H1 (cell line): ENCODE measurements around the gene GTF3C5. TPM values are rescaled to one million over a fixed set of nuclear protein-coding genes. Genes with fewer than 3 reads are reported as not detected.

Experiments used
- CTCF ChIA-PET: fragments of 300-600 bp; sonication (Branson Sonifier 250); formaldehyde crosslinking; loops from one replicate; lab custom pipeline; 2021; ENCODE audit not compliant: partially characterized antibody; lab: Charles Lee
- POLR2A ChIA-PET: fragments of 300-600 bp; sonication (Branson Sonifier 250); formaldehyde crosslinking; loops from one replicate; lab custom pipeline; 2021; ENCODE audit warnings: inconsistent platforms; ENCODE audit not compliant: partially characterized antibody; lab: Charles Lee
- DNase-seq, 2 experiments: peaks; one replicate each; pipeline versions ENCODE4 v3.0.0 to v3.0.0-alpha.2; 2010 to 2022; ENCODE audit warnings: low spot score in 2 of 2, low read depth in 1 of 2, mixed read lengths in 1 of 2
- FAIRE-seq: peaks from 2 replicates; lab custom pipeline; 2011; peaks lifted over from hg19 to GRCh38; lab: Jason Lieb, UNC
- H2AFZ ChIP-seq: 2 replicates; pipeline ENCODE4 v1.8.1; 2012; ENCODE audit warnings: low read length, inconsistent platforms
- H2AK5ac ChIP-seq: 2 replicates; pipeline ENCODE4 v1.6.1; 2013; ENCODE audit warnings: low read depth, low read length
- H2BK120ac ChIP-seq: replicated peaks from 2 replicates; pipeline ENCODE3; 2013; ENCODE audit warnings: low read depth, low read length, inconsistent platforms
- H2BK12ac ChIP-seq: 2 replicates; pipeline ENCODE4 v1.6.1; 2013; ENCODE audit warnings: low read depth, low read length
- H2BK15ac ChIP-seq: 2 replicates; pipeline ENCODE4 v1.6.1; 2013; ENCODE audit warnings: low read length
- H2BK20ac ChIP-seq: 2 replicates; pipeline ENCODE4 v1.6.1; 2013; ENCODE audit warnings: low read length
- H2BK5ac ChIP-seq: 2 replicates; pipeline ENCODE4 v1.6.1; 2013; ENCODE audit warnings: low read depth, low read length
- H3K14ac ChIP-seq: 2 replicates; pipeline ENCODE4 v1.6.1; 2013; ENCODE audit warnings: inconsistent platforms; ENCODE audit not compliant: insufficient read length
- H3K18ac ChIP-seq: 2 replicates; pipeline ENCODE4 v1.6.1; 2013; ENCODE audit warnings: low read length; ENCODE audit errors: extremely low read depth
- H3K23ac ChIP-seq: 2 replicates; pipeline ENCODE4 v1.6.1; 2013; ENCODE audit warnings: inconsistent platforms; ENCODE audit not compliant: insufficient read length
- H3K23me2 ChIP-seq: 2 replicates; pipeline ENCODE4 v1.6.1; 2013; ENCODE audit warnings: low read depth, low read length
- H3K27ac ChIP-seq: 2 replicates; pipeline ENCODE4 v1.6.1; 2011; ENCODE audit warnings: low read depth, low read length, inconsistent platforms
- H3K27me3 ChIP-seq, 4 experiments: replicated peaks in 1 of 4; 1 replicate in 1 of 4; 2 replicates in 3 of 4; pipeline versions ENCODE4 v1.6.1 to v1.8.1; 2011 to 2013; ENCODE audit warnings: low read length in 3 of 4, mild to moderate bottlenecking in 3 of 4, inconsistent platforms in 2 of 4, mixed read lengths in 2 of 4, moderate library complexity in 1 of 4; ENCODE audit not compliant: control insufficient read depth in 3 of 4, insufficient read depth in 3 of 4; ENCODE audit errors: extremely low read depth in 1 of 4
- H3K36me3 ChIP-seq, 4 experiments: 2 replicates each; pipeline versions ENCODE4 v1.6.1 to v1.8.1; 2011 to 2013; ENCODE audit warnings: mild to moderate bottlenecking in 4 of 4, low read length in 3 of 4, moderate library complexity in 2 of 4, control low read depth in 1 of 4, inconsistent platforms in 1 of 4; ENCODE audit not compliant: insufficient read depth in 4 of 4, control insufficient read depth in 2 of 4
- H3K4ac ChIP-seq: replicated peaks from 2 replicates; pipeline ENCODE3; 2013; ENCODE audit warnings: low read length, low read depth, mixed read lengths, inconsistent platforms; ENCODE audit not compliant: insufficient read length
- H3K4me1 ChIP-seq, 4 experiments: replicated peaks in 1 of 4; 1 replicate in 1 of 4; 2 replicates in 3 of 4; pipeline versions ENCODE4 v1.6.1 to v1.8.1; 2011 to 2013; ENCODE audit warnings: low read length in 3 of 4, inconsistent platforms in 2 of 4, mixed read lengths in 1 of 4; ENCODE audit not compliant: insufficient read depth in 4 of 4, control insufficient read depth in 3 of 4
- H3K4me2 ChIP-seq, 2 experiments: 2 replicates each; pipeline versions ENCODE4 v1.6.1 to v1.8.1; 2011 to 2013; ENCODE audit warnings: low read depth in 2 of 2, low read length in 2 of 2, control low read depth in 1 of 2, inconsistent platforms in 1 of 2, mild to moderate bottlenecking in 1 of 2; ENCODE audit not compliant: insufficient read depth in 1 of 2
- H3K4me3 ChIP-seq, 4 experiments: fragments of 200-600, 300-600 bp in 1 of 4; sonication (generic), shearing (Covaris generic), sonication (Bioruptor Twin) in 1 of 4; 2 replicates each; pipeline versions ENCODE4 v1.5.1 to v1.8.1; 2011 to 2016; ENCODE audit warnings: low read length in 4 of 4, low read depth in 3 of 4, control low read depth in 2 of 4, inconsistent platforms in 2 of 4, mild to moderate bottlenecking in 2 of 4, mixed read lengths in 1 of 4, moderate library complexity in 1 of 4; ENCODE audit not compliant: insufficient read depth in 2 of 4; ENCODE audit errors: extremely low read depth in 1 of 4
- H3K56ac ChIP-seq: replicated peaks from 2 replicates; pipeline ENCODE3; 2013; ENCODE audit warnings: low read depth, mild to moderate bottlenecking, mixed read lengths, low read length, inconsistent platforms; ENCODE audit not compliant: insufficient read length
- H3K79me1 ChIP-seq: 2 replicates; pipeline ENCODE4 v1.6.1; 2013; ENCODE audit warnings: low read depth, low read length, control low read depth
- H3K79me2 ChIP-seq, 2 experiments: 2 replicates each; pipeline versions ENCODE4 v1.6.1 to v1.8.1; 2012 to 2013; ENCODE audit warnings: low read length in 2 of 2, mild to moderate bottlenecking in 2 of 2, inconsistent platforms in 1 of 2; ENCODE audit not compliant: insufficient read depth in 2 of 2, control insufficient read depth in 1 of 2
- H3K9ac ChIP-seq, 4 experiments: replicated peaks in 1 of 4; 1 replicate in 1 of 4; 2 replicates in 3 of 4; pipeline versions ENCODE4 v1.6.1 to v1.8.1; 2011 to 2013; ENCODE audit warnings: low read depth in 3 of 4, low read length in 3 of 4, control low read depth in 2 of 4, mild to moderate bottlenecking in 2 of 4, moderate library complexity in 2 of 4, inconsistent platforms in 1 of 4; ENCODE audit errors: extremely low read depth in 1 of 4
- H3K9me3 ChIP-seq, 2 experiments: 2 replicates each; pipeline versions ENCODE4 v1.6.1 to v1.8.1; 2012 to 2013; ENCODE audit warnings: mild to moderate bottlenecking in 2 of 2, moderate library complexity in 2 of 2, control low read depth in 1 of 2, inconsistent platforms in 1 of 2, low read depth in 1 of 2, low read length in 1 of 2, mixed read lengths in 1 of 2; ENCODE audit not compliant: insufficient read depth in 2 of 2
- H4K20me1 ChIP-seq, 2 experiments: replicated peaks in 1 of 2; 2 replicates each; pipeline versions ENCODE3 to v1.8.1; 2011 to 2013; ENCODE audit warnings: inconsistent platforms in 2 of 2, low read length in 2 of 2, mild to moderate bottlenecking in 1 of 2; ENCODE audit not compliant: insufficient read depth in 2 of 2, control insufficient read depth in 1 of 2
- H4K5ac ChIP-seq: 2 replicates; pipeline ENCODE4 v1.6.1; 2013; ENCODE audit warnings: low read length, low read depth, mixed read lengths, inconsistent platforms; ENCODE audit not compliant: insufficient read length
- H4K8ac ChIP-seq: 2 replicates; pipeline ENCODE4 v1.8.0; 2013; ENCODE audit warnings: mild to moderate bottlenecking, moderate library complexity, low read length, inconsistent platforms; ENCODE audit not compliant: insufficient read depth; ENCODE audit errors: extremely low read depth
- H4K91ac ChIP-seq: replicated peaks from 2 replicates; pipeline ENCODE3; 2013; ENCODE audit warnings: low read length, mixed read lengths, inconsistent platforms; ENCODE audit not compliant: insufficient read length
- CEBPB ChIP-seq: IDR thresholded peaks from 2 replicates; pipeline ENCODE4 v1.6.1; 2012; ENCODE audit warnings: low read depth, low read length
- WGBS, 2 experiments: shearing (Covaris generic) in 1 of 2; methylation state at CpG; one replicate each; pipeline versions ENCODE4 v1.1.6 to v1.1.7; 2013 to 2015; ENCODE audit warnings: low lambda C conversion rate in 2 of 2, mixed read lengths in 2 of 2, inconsistent platforms in 1 of 2, low coverage in 1 of 2, missing lambda C conversion rate in 1 of 2; ENCODE audit not compliant: insufficient replicate concordance in 2 of 2, insufficient coverage in 1 of 2, insufficient read length in 1 of 2; ENCODE audit errors: extremely low coverage in 1 of 2, missing lambda C conversion rate in 1 of 2; 5-methylcytosine and 5-hydroxymethylcytosine counted together
- polyA plus RNA-seq, 7 experiments: library from polyadenylated mRNA; depleted of rRNA in 3 of 7; stranded (reverse) in 5 of 7; unstranded in 2 of 7; fragments of >200 nt in 5 of 7; fragments of 200-250 nt in 2 of 7; gene quantifications; 1 replicate in 5 of 7; 2 replicates in 1 of 7; 4 replicates in 1 of 7; pipeline versions ENCODE4 v1.2.1 to v1.2.3, GENCODE V29; 2011 to 2013; ENCODE audit warnings: missing spikeins in 2 of 7, mixed read lengths in 2 of 7
- total RNA-seq: library from RNA; stranded (reverse); fragmentation: NEBNext Ultra II Directional; extraction: Animal tissue kit (Norgen Biotek cat#: 25700); gene quantifications from 2 replicates; pipeline ENCODE4 v1.2.1, GENCODE V29; 2021

Gene GTF3C5
- total and polyA plus RNA-seq, 2 of the 8 experiments (the other 6 are each of a cell fraction or from before 2014, with no cell fraction given), result 78.7 to 87.1 TPM

GRCh38 chr9:132982458-132982857 lies 48.3 kb upstream of the GTF3C5 start:
- H3K36me3 ChIP-seq, result no peaks in the 10 kb centered on the region
- H3K4me3 ChIP-seq, result no peak overlapping the region
- H4K20me1 ChIP-seq, result peaks cover 0 to 3% of the 10 kb centered on the region in 2 experiments
- no peak overlapping the region for H3K56ac ChIP-seq
- 93% methylated on average over 8 of the region's 8 CpGs; no CpG with 5 or more reads in 1 of the 2 experiments for WGBS, 2 experiments
- H3K4me1 ChIP-seq, result peaks cover 0 to 7% (median 4%) of the 10 kb centered on the region in 4 experiments; a peak in 5 of 7 replicates
- DNase-seq, result no peak
- H2BK20ac ChIP-seq, result no peak overlapping the region
- H4K8ac ChIP-seq, result no peak overlapping the region
- POLR2A ChIA-PET, result no interaction called here
- no peak overlapping the region for H2AFZ ChIP-seq
- no peak overlapping the region for H2BK15ac ChIP-seq
- H3K79me2 ChIP-seq, result no peaks in the 10 kb centered on the region
- no peak overlapping the region for H2BK12ac ChIP-seq
- H3K4me2 ChIP-seq, result no peak overlapping the region
- H3K23ac ChIP-seq, result no peak overlapping the region
- FAIRE-seq, result no peak
- H2BK5ac ChIP-seq, result no peak overlapping the region
- no peaks in the 10 kb centered on the region for H3K79me1 ChIP-seq
- no peak overlapping the region for H4K5ac ChIP-seq
- H3K23me2 ChIP-seq, result peaks cover 3% of the 10 kb centered on the region; the same call in 1 of the 2 replicates
- no peak overlapping the region for H3K14ac ChIP-seq
- CTCF ChIA-PET, result interaction anchor here (0.8 to 1.9 kb wide), 5 partner anchors 9 to 39 kb away, joined by 3 to 9 read pairs (median 4); no protein-coding TSS in a partner anchor
- H3K9ac ChIP-seq, result no peak overlapping the region
- no peak overlapping the region for H2AK5ac ChIP-seq
- no peak overlapping the region for H3K18ac ChIP-seq
- H2BK120ac ChIP-seq, result no peak overlapping the region
- H4K91ac ChIP-seq, result no peak overlapping the region
- H3K4ac ChIP-seq, result no peak overlapping the region
- H3K27ac ChIP-seq, result no peak overlapping the region
- H3K27me3 ChIP-seq, result peaks cover 0 to 16% (median 11%) of the 10 kb centered on the region in 4 experiments; a peak in 6 of 7 replicates
- no peaks in the 10 kb centered on the region for H3K9me3 ChIP-seq
- no peak for TF ChIP-seq CEBPB
